Gastroesophageal sphincter (tissue), 4 donors: ENCODE data around the gene TM4SF18. TPM values are rescaled to one million over a fixed set of nuclear protein-coding genes. Genes with fewer than 3 reads are reported as not detected.

ENCODE experiments used
- ATAC-seq: fragments of 150-250 bp; one replicate; pipeline ENCODE4 v1.9.1; 2016; ENCODE audit warnings: mild to moderate bottlenecking, moderate library complexity
- H3K27ac ChIP-seq, 4 donors: fragments of 200-600 bp; sonication (generic) in 3 of 4; 1 replicate in 3 of 4; 2 replicates in 1 of 4; pipeline ENCODE4 v1.5.1; 2016 to 2019
- H3K27me3 ChIP-seq: fragments of 200-600 bp; sonication (generic); one replicate; pipeline ENCODE4 v1.5.1; 2019
- H3K36me3 ChIP-seq, 2 donors: fragments of 200-600 bp; sonication (generic); one replicate each; pipeline ENCODE4 v1.5.1; 2019; ENCODE audit warnings: control low read depth in 1 of 2
- H3K4me1 ChIP-seq, 3 donors: fragments of 200-600 bp; sonication (generic); 1 replicate in 2 of 3; 2 replicates in 1 of 3; pipeline ENCODE4 v1.5.1; 2016 to 2019; ENCODE audit warnings: control low read depth in 2 of 3
- H3K4me3 ChIP-seq, 2 donors: fragments of 200-600 bp; sonication (generic); one replicate each; pipeline ENCODE4 v1.5.1; 2019; ENCODE audit warnings: mild to moderate bottlenecking in 1 of 2, moderate library complexity in 1 of 2
- H3K9me3 ChIP-seq, 3 donors: fragments of 200-600 bp; sonication (generic); one replicate each; pipeline ENCODE4 v1.5.1; 2017 to 2019; ENCODE audit warnings: control low read depth in 2 of 3
- CTCF ChIP-seq, 4 experiments: fragments of 200-600 bp in 2 of 4; fragments of 450-650 bp in 2 of 4; sonication (generic) in 1 of 4; IDR thresholded peaks; one replicate each; pipeline ENCODE4 v1.5.1; 2017 to 2019; ENCODE audit warnings: antibody characterized with exemption in 4 of 4, mild to moderate bottlenecking in 2 of 4, moderate library complexity in 2 of 4
- EP300 ChIP-seq: sonication (generic); formaldehyde crosslinking; IDR thresholded peaks from one replicate; pipeline ENCODE4 v1.6.1; 2017; ENCODE audit warnings: antibody characterized with exemption, mild to moderate bottlenecking
- POLR2A ChIP-seq, 2 donors: fragments of 450-650 bp; IDR thresholded peaks; one replicate each; pipeline ENCODE4 v1.6.1; 2017; ENCODE audit warnings: antibody characterized with exemption in 2 of 2, mild to moderate bottlenecking in 2 of 2, moderate library complexity in 1 of 2
- POLR2AphosphoS5 ChIP-seq: sonication (generic); formaldehyde crosslinking; IDR thresholded peaks from one replicate; pipeline ENCODE4 v1.6.1; 2017; ENCODE audit warnings: antibody characterized with exemption
- WGBS, 2 donors: methylation state at CpG; one replicate each; pipeline ENCODE4 v1.1.5; 2018; ENCODE audit warnings: low coverage in 1 of 2; 5-methylcytosine and 5-hydroxymethylcytosine counted together
- total RNA-seq, 4 donors: library from RNA; depleted of rRNA; stranded (reverse); fragments of >200 nt; gene quantifications; one replicate each; pipeline ENCODE4 v1.1.0, GENCODE V29; 2016

The TM4SF18 gene
- total RNA-seq, 4 donors from 2014 or later: 1.7 to 10.2 (median 7.1) TPM

DNA sequence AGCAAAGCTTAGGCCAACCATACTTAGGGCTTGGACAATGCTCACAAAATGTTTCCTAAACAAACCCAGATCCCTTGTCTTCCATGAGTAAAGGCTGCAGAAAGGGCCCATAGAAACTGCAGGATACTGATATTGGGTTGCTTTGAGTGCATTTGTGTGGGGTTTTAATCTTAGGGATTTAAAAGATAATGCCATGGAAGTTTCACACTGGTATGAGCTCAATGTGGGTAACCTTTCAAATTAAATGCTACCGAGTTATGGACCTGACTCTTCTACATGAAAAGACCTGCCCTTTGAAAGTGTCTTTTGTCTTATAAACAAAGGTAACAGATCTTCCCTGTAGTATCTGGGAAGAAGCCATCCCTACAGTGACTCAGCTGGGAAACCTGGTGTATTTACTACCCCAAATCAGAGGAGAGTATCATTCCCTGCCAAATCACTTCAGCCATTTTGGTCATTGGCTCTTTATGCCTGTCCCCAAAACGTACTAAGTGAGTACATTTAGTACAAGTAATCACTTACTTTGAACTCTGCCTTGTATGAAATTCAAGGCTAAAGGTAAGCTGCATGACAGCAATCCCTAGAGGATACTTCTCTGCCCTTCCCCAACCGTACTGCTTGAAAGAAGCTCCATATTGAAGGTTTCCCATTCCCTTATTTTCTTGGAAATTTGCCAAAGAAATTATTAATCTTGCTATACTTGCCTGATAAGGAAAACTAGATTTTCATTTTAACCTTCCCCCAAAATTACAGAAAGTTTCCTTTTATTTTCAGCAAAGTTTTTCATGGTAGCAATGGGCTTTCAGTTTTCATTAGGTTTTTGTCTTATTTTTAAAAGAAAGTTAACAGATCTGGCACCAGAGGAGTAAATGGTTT is 36.8 kb upstream of the TM4SF18 start:
- WGBS, 2 donors: 31 to 68% methylated on average over 3 of the region's 3 CpGs
- H3K9me3 ChIP-seq: no peaks in the 10 kb centered on the region
- TF ChIP-seq CTCF (IDR thresholded peaks at IDR 0.05): no peak
- TF ChIP-seq POLR2AphosphoS5: no peak
- H3K4me1 ChIP-seq: peaks cover 3 to 23% (median 5%) of the 10 kb centered on the region in 3 donors
- no peaks in the 10 kb centered on the region for H3K36me3 ChIP-seq
- no peak for ATAC-seq
- H3K27me3 ChIP-seq: no peaks in the 10 kb centered on the region
- H3K4me3 ChIP-seq: no peak overlapping the region
- peak overlapping the region; percentile 30 to 67 (median 44) for H3K27ac ChIP-seq

GRCh38 chr3:149368674-149369497 is 35.5 kb upstream of the TM4SF18 start:
- Histone ChIP-seq H3K36me3 (no peaks in the 10 kb centered on the region), H3K27ac (no peak overlapping the region), H3K27me3 (no peaks in the 10 kb centered on the region), H3K9me3 (no peaks in the 10 kb centered on the region), H3K4me3 (no peak overlapping the region), H3K4me1 (peaks cover 3 to 23% (median 5%) of the 10 kb centered on the region in 3 donors)
- TF ChIP-seq POLR2AphosphoS5: no peak
- no peak for TF ChIP-seq EP300
- no peak for TF ChIP-seq CTCF (IDR thresholded peaks at IDR 0.05)
- no peak for TF ChIP-seq POLR2A (IDR thresholded peaks at IDR 0.05)
- ATAC-seq: no peak
- 81 to 85% methylated on average over 5 to 6 of the region's 6 CpGs for whole genome bisulfite sequencing, 2 donors

- Histone ChIP-seq H3K4me3 (no peak overlapping the region), H3K36me3 (no peaks in the 10 kb centered on the region), H3K9me3 (no peaks in the 10 kb centered on the region), H3K27me3 (no peaks in the 10 kb centered on the region), H3K27ac (no peak overlapping the region), H3K4me1 (peaks cover 3 to 23% (median 5%) of the 10 kb centered on the region in 3 donors)
- TF ChIP-seq POLR2AphosphoS5 (no peak), EP300 (no peak), CTCF (IDR thresholded peaks at IDR 0.05) (no peak), POLR2A (IDR thresholded peaks at IDR 0.05) (no peak)
- 75 to 89% methylated on average over 5 to 6 of the region's 6 CpGs for WGBS, 2 donors
- no peak for ATAC-seq
These were observed 34.8 kb upstream of the TM4SF18 start for GRCh38 chr3:149368201-149368673.

- H3K27me3 ChIP-seq: no peaks in the 10 kb centered on the region
- TF ChIP-seq POLR2AphosphoS5 (peak; percentile 56), POLR2A (IDR thresholded peaks at IDR 0.05) (no peak)
- ATAC-seq: peak; percentile 48
- H3K4me1 ChIP-seq: peaks cover 3 to 23% (median 5%) of the 10 kb centered on the region in 3 donors
- no peak overlapping the region for H3K4me3 ChIP-seq
- H3K27ac ChIP-seq: peak overlapping the region in 3 of 4 donors; percentile 24 to 60 (median 57)
- H3K36me3 ChIP-seq: no peaks in the 10 kb centered on the region
- no peaks in the 10 kb centered on the region for H3K9me3 ChIP-seq
- 42 to 56% methylated on average over 2 to 3 of the region's 3 CpGs for WGBS, 2 donors
These were observed 33.8 kb upstream of the TM4SF18 start for GRCh38 chr3:149366941-149367840.
